NB4 (cell line): ENCODE data around the gene MYZAP.

Experiments used
- CTCF ChIP-seq: IDR thresholded peaks from one replicate; pipeline ENCODE4 v1.5.1; 2012; ENCODE audit warnings: low read depth, low read length
- MYC ChIP-seq: IDR thresholded peaks from 2 replicates; pipeline ENCODE4 v1.6.1; 2011; ENCODE audit warnings: low read depth, low read length
- POLR2A ChIP-seq: IDR thresholded peaks from 2 replicates; pipeline ENCODE4 v1.6.1; 2011; ENCODE audit warnings: mild to moderate bottlenecking; ENCODE audit not compliant: insufficient read length; ENCODE audit errors: extremely low read depth
- TF ChIP-seq, protein P1 (sequence below): IDR thresholded peaks from 2 replicates; pipeline ENCODE4 v1.6.1; 2011; ENCODE audit warnings: low read depth, low read length

DNA sequence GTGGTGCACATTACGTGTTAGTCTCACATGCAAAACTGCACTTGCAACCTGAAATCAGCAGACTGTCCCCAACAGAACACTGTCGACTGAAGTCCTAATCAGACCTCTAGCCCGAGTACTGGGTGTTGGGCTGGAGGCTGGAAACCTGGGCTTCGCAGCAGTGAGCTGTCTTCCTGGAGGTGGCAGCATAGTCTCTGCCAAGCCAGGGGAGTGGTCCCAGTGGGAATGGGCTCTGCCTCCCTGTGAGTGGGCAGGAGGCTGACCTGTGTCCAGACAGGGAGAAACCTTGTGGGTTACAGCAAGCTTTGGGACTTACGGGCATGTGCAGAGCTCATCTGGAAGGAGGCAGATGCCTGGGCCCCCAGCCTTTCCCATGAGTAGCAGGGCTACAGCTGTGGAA lies 38.2 kb upstream of the MYZAP start:
- no peak for TF ChIP-seq CTCF
- no peak for TF ChIP-seq MYC
- TF ChIP-seq, protein P1, sequence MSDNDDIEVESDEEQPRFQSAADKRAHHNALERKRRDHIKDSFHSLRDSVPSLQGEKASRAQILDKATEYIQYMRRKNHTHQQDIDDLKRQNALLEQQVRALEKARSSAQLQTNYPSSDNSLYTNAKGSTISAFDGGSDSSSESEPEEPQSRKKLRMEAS, result no peak
- TF ChIP-seq POLR2A, result no peak
